SK-N-SH (cell line): ENCODE results near the gene SACS. TPM values are rescaled to one million over a fixed set of nuclear protein-coding genes. Genes with fewer than 3 reads are reported as not detected.

ENCODE experiments used
- CTCF ChIA-PET: fragments of 300-600, 350-600 bp; formaldehyde crosslinking; extraction: SDS; loops from one replicate; lab custom pipeline; 2021; lab: Yijun Ruan, JAX
- POLR2A ChIA-PET: fragments of 350-600 bp; sonication (Branson Sonifier 250); formaldehyde crosslinking; extraction: SDS; loops from one replicate; lab custom pipeline; 2020; ENCODE audit warnings: antibody characterized with exemption, inconsistent platforms; lab: Yijun Ruan, JAX
- DNase-seq: peaks from one replicate; pipeline ENCODE4 v3.0.0; 2012
- H2AFZ ChIP-seq: fragments of 200-600 bp; sonication (generic); 2 replicates; pipeline ENCODE4 v1.8.1; 2016; ENCODE audit warnings: antibody characterized with exemption, mild to moderate bottlenecking, low read depth
- H3F3A ChIP-seq: fragments of 200-600 bp; sonication (generic); replicated peaks from 2 replicates; pipeline ENCODE3; 2016; ENCODE audit warnings: antibody characterized with exemption, mild to moderate bottlenecking; ENCODE audit not compliant: insufficient read depth
- H3K27ac ChIP-seq, 2 experiments: fragments of 200-500 bp in 1 of 2; fragments of 200-600 bp in 1 of 2; sonication (Bioruptor generic) in 1 of 2; sonication (generic), shearing (Covaris generic) in 1 of 2; 2 replicates each; pipeline versions ENCODE4 v1.5.1 to v1.6.1; 2014 to 2016; ENCODE audit warnings: low read depth in 2 of 2, inconsistent platforms in 1 of 2, low read length in 1 of 2, mild to moderate bottlenecking in 1 of 2, mixed read lengths in 1 of 2
- H3K27me3 ChIP-seq: fragments of 200-600 bp; sonication (generic), shearing (Covaris generic); 2 replicates; pipeline ENCODE4 v1.6.1; 2016; ENCODE audit warnings: mixed run types; ENCODE audit not compliant: insufficient read depth
- H3K36me3 ChIP-seq, 2 experiments: fragments of 200-500 bp in 1 of 2; fragments of 200-600 bp in 1 of 2; sonication (Bioruptor generic) in 1 of 2; sonication (generic) in 1 of 2; replicated peaks in 1 of 2; 2 replicates each; pipeline versions ENCODE3 to v1.5.1; 2014 to 2016; ENCODE audit warnings: low read length in 1 of 2, mild to moderate bottlenecking in 1 of 2; ENCODE audit not compliant: insufficient read depth in 2 of 2, control insufficient read depth in 1 of 2
- H3K4me1 ChIP-seq, 2 experiments: fragments of 200-500 bp in 1 of 2; fragments of 200-600 bp in 1 of 2; sonication (Bioruptor generic) in 1 of 2; sonication (generic), shearing (Covaris generic) in 1 of 2; 2 replicates each; pipeline versions ENCODE4 v1.5.1 to v1.6.1; 2014 to 2016; ENCODE audit warnings: low read depth in 1 of 2, low read length in 1 of 2, mixed run types in 1 of 2; ENCODE audit not compliant: insufficient read depth in 2 of 2, control insufficient read depth in 1 of 2
- H3K4me2 ChIP-seq: fragments of 200-600 bp; sonication (generic), shearing (Covaris generic); 2 replicates; pipeline ENCODE4 v1.6.1; 2017; ENCODE audit warnings: mixed run types
- H3K4me3 ChIP-seq, 2 experiments: fragments of 200-500 bp in 1 of 2; fragments of 200-600 bp in 1 of 2; sonication (Bioruptor generic) in 1 of 2; sonication (generic), shearing (Covaris generic) in 1 of 2; 2 replicates each; pipeline versions ENCODE4 v1.5.1 to v1.8.1; 2014 to 2016; ENCODE audit warnings: low read depth in 2 of 2, inconsistent platforms in 1 of 2, low read length in 1 of 2, mild to moderate bottlenecking in 1 of 2, mixed read lengths in 1 of 2, moderate library complexity in 1 of 2
- H3K79me2 ChIP-seq: fragments of 200-600 bp; sonication (generic); 2 replicates; pipeline ENCODE4 v1.8.1; 2017; ENCODE audit warnings: mild to moderate bottlenecking; ENCODE audit not compliant: insufficient read depth
- H3K9ac ChIP-seq: fragments of 200-600 bp; sonication (generic); 2 replicates; pipeline ENCODE4 v1.6.1; 2017; ENCODE audit warnings: mixed run types
- H3K9me2 ChIP-seq: fragments of 200-600 bp; sonication (generic); 2 replicates; pipeline ENCODE4 v1.6.1; 2017; ENCODE audit warnings: mixed run types
- H3K9me3 ChIP-seq: fragments of 200-600 bp; sonication (generic); 2 replicates; pipeline ENCODE4 v1.6.1; 2017; ENCODE audit warnings: mixed run types, mild to moderate bottlenecking, moderate library complexity
- H4K20me1 ChIP-seq: fragments of 200-600 bp; sonication (generic); 2 replicates; pipeline ENCODE4 v1.6.1; 2017; ENCODE audit warnings: mild to moderate bottlenecking, mixed run types; ENCODE audit not compliant: insufficient read depth
- CHD2 ChIP-seq: fragments of 150-350 bp; IDR thresholded peaks from 2 replicates; pipeline ENCODE4 v1.6.1; 2018; ENCODE audit warnings: low read length; ENCODE audit not compliant: partially characterized antibody
- ELF1 ChIP-seq: IDR thresholded peaks from 2 replicates; pipeline ENCODE4 v1.4.0; 2012
- EP300 ChIP-seq, 2 experiments: IDR thresholded peaks; 2 replicates each; pipeline versions ENCODE4 v1.4.0 to v1.6.1; 2012; ENCODE audit warnings: borderline replicate concordance in 1 of 2, low read depth in 1 of 2, low read length in 1 of 2
- FOSL2 ChIP-seq: IDR thresholded peaks from 2 replicates; pipeline ENCODE4 v1.4.0; 2012; ENCODE audit warnings: low read depth, mild to moderate bottlenecking, moderate library complexity, borderline replicate concordance
- FOXJ3 ChIP-seq: sonication (generic); formaldehyde crosslinking; IDR thresholded peaks from 2 replicates; pipeline ENCODE4 v1.5.1; 2020; ENCODE audit warnings: mild to moderate bottlenecking, missing genetic modification reagents
- FOXM1 ChIP-seq: IDR thresholded peaks from 2 replicates; pipeline ENCODE4 v1.4.0; 2012; ENCODE audit warnings: low read depth, mild to moderate bottlenecking
- GABPA ChIP-seq: IDR thresholded peaks from 2 replicates; pipeline ENCODE4 v1.4.0; 2012; ENCODE audit warnings: low read depth, mild to moderate bottlenecking
- GATA2 ChIP-seq: sonication (generic); formaldehyde crosslinking; IDR thresholded peaks from 2 replicates; pipeline ENCODE4 v1.5.0; 2020; ENCODE audit warnings: mild to moderate bottlenecking, missing genetic modification reagents
- JUND ChIP-seq: IDR thresholded peaks from 2 replicates; pipeline ENCODE4 v1.4.0; 2012
- MEF2A ChIP-seq: IDR thresholded peaks from 2 replicates; pipeline ENCODE4 v1.4.0; 2012; ENCODE audit warnings: low read depth, borderline replicate concordance
- MXI1 ChIP-seq: IDR thresholded peaks from 2 replicates; pipeline ENCODE4 v1.6.1; 2012; ENCODE audit warnings: mild to moderate bottlenecking, low read depth, low read length, improper control_type of control experiment
- NFIC ChIP-seq: IDR thresholded peaks from 2 replicates; pipeline ENCODE4 v1.4.0; 2012; ENCODE audit warnings: borderline replicate concordance
- NRF1 ChIP-seq: IDR thresholded peaks from 2 replicates; pipeline ENCODE4 v1.6.1; 2012; ENCODE audit warnings: low read depth, mild to moderate bottlenecking, low read length
- POLR2AphosphoS5 ChIP-seq: IDR thresholded peaks from 2 replicates; pipeline ENCODE4 v1.6.1; 2012; ENCODE audit warnings: low read depth, low read length
- RAD21 ChIP-seq: IDR thresholded peaks from 2 replicates; pipeline ENCODE4 v1.6.1; 2012; ENCODE audit warnings: mild to moderate bottlenecking, low read length
- RCOR1 ChIP-seq: fragments of 150-350 bp; IDR thresholded peaks from 2 replicates; pipeline ENCODE4 v1.6.1; 2017; ENCODE audit warnings: antibody characterized with exemption, low read length
- RXRA ChIP-seq: IDR thresholded peaks from 2 replicates; pipeline ENCODE4 v1.4.0; 2012; ENCODE audit warnings: low read depth, mild to moderate bottlenecking, borderline replicate concordance
- SIN3A ChIP-seq: IDR thresholded peaks from 2 replicates; pipeline ENCODE4 v1.6.1; 2012; ENCODE audit warnings: low read depth, mild to moderate bottlenecking, low read length, moderate library complexity, borderline replicate concordance
- SMC3 ChIP-seq: IDR thresholded peaks from 2 replicates; pipeline ENCODE4 v1.6.1; 2012; ENCODE audit warnings: low read depth, low read length, improper control_type of control experiment
- TCF12 ChIP-seq: IDR thresholded peaks from 2 replicates; pipeline ENCODE4 v1.4.0; 2012
- TEAD4 ChIP-seq: IDR thresholded peaks from 2 replicates; pipeline ENCODE4 v1.4.0; 2012; ENCODE audit warnings: mild to moderate bottlenecking, borderline replicate concordance; ENCODE audit not compliant: insufficient read depth
- YY1 ChIP-seq: IDR thresholded peaks from 2 replicates; pipeline ENCODE4 v1.4.0; 2012; ENCODE audit warnings: low read depth, mild to moderate bottlenecking
- WGBS: methylation state at CpG from one replicate; pipeline ENCODE4 v1.1.6; 2017; ENCODE audit warnings: low lambda C conversion rate; 5-methylcytosine and 5-hydroxymethylcytosine counted together
- polyA plus RNA-seq, 3 experiments: library from polyadenylated mRNA; depleted of rRNA; stranded (reverse); fragments of >200 nt; gene quantifications; 2 replicates each; pipeline ENCODE4 v1.2.3, GENCODE V29; 2012
- TF ChIP-seq, protein P1 (sequence below): IDR thresholded peaks from 2 replicates; pipeline ENCODE4 v1.4.0; 2012; ENCODE audit warnings: low read depth
- TF ChIP-seq, protein P2 (sequence below): fragments of 150-350 bp; IDR thresholded peaks from 2 replicates; pipeline ENCODE4 v1.6.1; 2017; ENCODE audit warnings: antibody characterized with exemption, low read length, low read depth, borderline replicate concordance
- TF ChIP-seq, protein P3 (sequence below): fragments of 150-350 bp; IDR thresholded peaks from 2 replicates; pipeline ENCODE4 v1.6.1; 2016; ENCODE audit warnings: mild to moderate bottlenecking, low read depth, low read length
- TF ChIP-seq, protein P4 (sequence below): IDR thresholded peaks from 2 replicates; pipeline ENCODE4 v1.4.0; 2012; ENCODE audit warnings: low read depth, borderline replicate concordance
- TF ChIP-seq, protein P5 (sequence below): IDR thresholded peaks from 2 replicates; pipeline ENCODE4 v1.4.0; 2012; ENCODE audit warnings: low read depth, borderline replicate concordance
- TF ChIP-seq, protein P6 (sequence below): IDR thresholded peaks from 2 replicates; pipeline ENCODE4; 2012

Gene SACS
- polyA plus RNA-seq, 1 of the 3 experiments (the other 2 are of a cell fraction): 5.9 TPM

DNA sequence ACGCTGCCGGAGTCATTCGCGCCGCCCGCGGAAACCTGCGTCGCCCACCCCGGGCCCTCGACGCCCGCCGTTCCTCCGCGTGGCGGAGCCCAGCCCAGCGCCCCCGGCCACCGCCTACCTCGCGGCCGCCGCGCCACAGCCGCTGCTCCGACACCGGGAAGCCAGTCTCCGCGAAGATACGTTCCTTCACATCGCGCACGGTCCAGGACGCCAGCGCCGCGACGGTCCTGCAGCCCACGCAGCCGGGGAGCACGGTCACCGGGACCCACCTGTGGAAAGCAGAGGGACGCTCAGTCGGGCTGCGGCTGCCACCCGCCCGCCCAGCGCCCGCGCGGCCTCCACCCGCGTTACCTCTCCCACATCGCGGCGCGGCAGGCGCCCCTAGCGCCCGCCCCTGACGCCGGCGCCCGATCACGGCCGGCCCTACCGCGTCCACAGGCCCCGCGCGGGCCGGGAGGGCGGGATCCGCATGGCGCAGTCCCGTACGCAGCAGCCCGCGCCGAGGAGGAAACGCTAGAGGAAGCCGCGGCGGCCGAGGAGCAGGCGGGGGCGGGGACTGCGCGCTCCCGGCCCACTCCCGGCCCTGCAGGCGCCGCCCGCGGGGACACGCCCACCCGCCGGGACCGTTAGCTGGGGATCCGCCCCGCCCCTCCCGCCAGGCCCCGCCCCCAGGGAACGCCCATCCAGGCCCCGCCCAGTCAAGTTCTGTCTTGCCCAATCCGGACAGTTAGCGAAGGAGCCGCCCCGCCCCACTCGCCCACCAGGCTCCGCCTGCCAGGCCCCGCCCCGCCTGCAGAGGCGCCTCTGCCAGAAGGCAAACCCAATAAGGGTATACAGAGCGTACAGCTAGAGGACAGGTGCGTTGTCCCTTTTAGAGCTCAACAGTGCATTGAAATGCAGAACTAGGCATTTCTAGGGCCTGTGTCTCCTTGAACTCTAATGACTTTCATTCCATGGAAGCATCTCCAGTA lies 58.2 kb downstream of the SACS start:
- H3K27me3 ChIP-seq: no peaks in the 10 kb centered on the region
- DNase-seq: peak; percentile 99
- peaks cover 73% of the 10 kb centered on the region for H3K79me2 ChIP-seq
- ChIA-PET CTCF (interaction anchor here (0.6 to 1.2 kb wide), 4 partner anchors 10 to 36 kb away, joined by 3 to 4 read pairs (median 3); no protein-coding TSS in a partner anchor), POLR2A (no interaction called here)
- H3K4me3 ChIP-seq: peak overlapping the region; percentile 67 to 84
- H3K4me2 ChIP-seq: peak overlapping the region; percentile 74
- WGBS: 3% methylated on average over 45 of the region's 117 CpGs
- peak overlapping the region; percentile 82 for H3K9ac ChIP-seq
- no peak overlapping the region for H2AFZ ChIP-seq
- H4K20me1 ChIP-seq: peaks cover 33% of the 10 kb centered on the region
- H3K4me1 ChIP-seq: peaks cover 12 to 29% of the 10 kb centered on the region in 2 experiments
- H3F3A ChIP-seq: peaks cover 36% of the 10 kb centered on the region
- H3K36me3 ChIP-seq: peaks cover 16 to 33% of the 10 kb centered on the region in 2 experiments
- peak overlapping the region; percentile 82 to 100 for H3K27ac ChIP-seq
- no peaks in the 10 kb centered on the region for H3K9me3 ChIP-seq
- no peaks in the 10 kb centered on the region for H3K9me2 ChIP-seq
- TF ChIP-seq RXRA (no peak), RAD21 (peak; percentile 8; the same call in 1 of the 2 replicates), GATA2 (no peak), SMC3 (0 out of 2 replicates have a peak, but pooled peaks have one; percentile 8), FOSL2 (no peak), MEF2A (no peak), FOXM1 (no peak), ELF1 (0 out of 2 replicates have a peak, but pooled peaks have one; percentile 30), SIN3A (no peak; the same call in 1 of the 2 replicates), NRF1 (peak; percentile 68), GABPA (no peak), TEAD4 (no peak), JUND (no peak), NFIC (no peak), YY1 (no peak), EP300 (IDR thresholded peaks at IDR 0.05; ENCODE audit: borderline replicate concordance in 1 of 2, low read depth in 1 of 2, low read length in 1 of 2) (no peak), POLR2AphosphoS5 (peak; percentile 47; the same call in 1 of the 2 replicates), RCOR1 (no peak), FOXJ3 (CRISPR knock-in tag) (no peak), MXI1 (peak; percentile 64; the same call in 1 of the 2 replicates), TCF12 (no peak), CHD2 (no peak)
- TF ChIP-seq, protein P1, sequence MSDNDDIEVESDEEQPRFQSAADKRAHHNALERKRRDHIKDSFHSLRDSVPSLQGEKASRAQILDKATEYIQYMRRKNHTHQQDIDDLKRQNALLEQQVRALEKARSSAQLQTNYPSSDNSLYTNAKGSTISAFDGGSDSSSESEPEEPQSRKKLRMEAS: peak; percentile 47; the same call in 1 of the 2 replicates
- TF ChIP-seq, protein P2, sequence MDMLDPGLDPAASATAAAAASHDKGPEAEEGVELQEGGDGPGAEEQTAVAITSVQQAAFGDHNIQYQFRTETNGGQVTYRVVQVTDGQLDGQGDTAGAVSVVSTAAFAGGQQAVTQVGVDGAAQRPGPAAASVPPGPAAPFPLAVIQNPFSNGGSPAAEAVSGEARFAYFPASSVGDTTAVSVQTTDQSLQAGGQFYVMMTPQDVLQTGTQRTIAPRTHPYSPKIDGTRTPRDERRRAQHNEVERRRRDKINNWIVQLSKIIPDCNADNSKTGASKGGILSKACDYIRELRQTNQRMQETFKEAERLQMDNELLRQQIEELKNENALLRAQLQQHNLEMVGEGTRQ: no peak
- TF ChIP-seq, protein P3, sequence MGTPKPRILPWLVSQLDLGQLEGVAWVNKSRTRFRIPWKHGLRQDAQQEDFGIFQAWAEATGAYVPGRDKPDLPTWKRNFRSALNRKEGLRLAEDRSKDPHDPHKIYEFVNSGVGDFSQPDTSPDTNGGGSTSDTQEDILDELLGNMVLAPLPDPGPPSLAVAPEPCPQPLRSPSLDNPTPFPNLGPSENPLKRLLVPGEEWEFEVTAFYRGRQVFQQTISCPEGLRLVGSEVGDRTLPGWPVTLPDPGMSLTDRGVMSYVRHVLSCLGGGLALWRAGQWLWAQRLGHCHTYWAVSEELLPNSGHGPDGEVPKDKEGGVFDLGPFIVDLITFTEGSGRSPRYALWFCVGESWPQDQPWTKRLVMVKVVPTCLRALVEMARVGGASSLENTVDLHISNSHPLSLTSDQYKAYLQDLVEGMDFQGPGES: no peak
- TF ChIP-seq, protein P4, sequence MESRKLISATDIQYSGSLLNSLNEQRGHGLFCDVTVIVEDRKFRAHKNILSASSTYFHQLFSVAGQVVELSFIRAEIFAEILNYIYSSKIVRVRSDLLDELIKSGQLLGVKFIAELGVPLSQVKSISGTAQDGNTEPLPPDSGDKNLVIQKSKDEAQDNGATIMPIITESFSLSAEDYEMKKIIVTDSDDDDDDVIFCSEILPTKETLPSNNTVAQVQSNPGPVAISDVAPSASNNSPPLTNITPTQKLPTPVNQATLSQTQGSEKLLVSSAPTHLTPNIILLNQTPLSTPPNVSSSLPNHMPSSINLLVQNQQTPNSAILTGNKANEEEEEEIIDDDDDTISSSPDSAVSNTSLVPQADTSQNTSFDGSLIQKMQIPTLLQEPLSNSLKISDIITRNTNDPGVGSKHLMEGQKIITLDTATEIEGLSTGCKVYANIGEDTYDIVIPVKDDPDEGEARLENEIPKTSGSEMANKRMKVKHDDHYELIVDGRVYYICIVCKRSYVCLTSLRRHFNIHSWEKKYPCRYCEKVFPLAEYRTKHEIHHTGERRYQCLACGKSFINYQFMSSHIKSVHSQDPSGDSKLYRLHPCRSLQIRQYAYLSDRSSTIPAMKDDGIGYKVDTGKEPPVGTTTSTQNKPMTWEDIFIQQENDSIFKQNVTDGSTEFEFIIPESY: no peak
- TF ChIP-seq, protein P5, sequence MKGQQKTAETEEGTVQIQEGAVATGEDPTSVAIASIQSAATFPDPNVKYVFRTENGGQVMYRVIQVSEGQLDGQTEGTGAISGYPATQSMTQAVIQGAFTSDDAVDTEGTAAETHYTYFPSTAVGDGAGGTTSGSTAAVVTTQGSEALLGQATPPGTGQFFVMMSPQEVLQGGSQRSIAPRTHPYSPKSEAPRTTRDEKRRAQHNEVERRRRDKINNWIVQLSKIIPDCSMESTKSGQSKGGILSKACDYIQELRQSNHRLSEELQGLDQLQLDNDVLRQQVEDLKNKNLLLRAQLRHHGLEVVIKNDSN: no peak
- TF ChIP-seq, protein P6, sequence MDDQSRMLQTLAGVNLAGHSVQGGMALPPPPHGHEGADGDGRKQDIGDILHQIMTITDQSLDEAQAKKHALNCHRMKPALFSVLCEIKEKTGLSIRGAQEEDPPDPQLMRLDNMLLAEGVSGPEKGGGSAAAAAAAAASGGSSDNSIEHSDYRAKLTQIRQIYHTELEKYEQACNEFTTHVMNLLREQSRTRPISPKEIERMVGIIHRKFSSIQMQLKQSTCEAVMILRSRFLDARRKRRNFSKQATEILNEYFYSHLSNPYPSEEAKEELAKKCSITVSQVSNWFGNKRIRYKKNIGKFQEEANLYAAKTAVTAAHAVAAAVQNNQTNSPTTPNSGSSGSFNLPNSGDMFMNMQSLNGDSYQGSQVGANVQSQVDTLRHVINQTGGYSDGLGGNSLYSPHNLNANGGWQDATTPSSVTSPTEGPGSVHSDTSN: 0 out of 2 replicates have a peak, but pooled peaks have one; percentile 17
